Neural cell (in vitro differentiated cells): Measurements from ENCODE around the gene PLA2G6. TPM values are rescaled to one million over a fixed set of nuclear protein-coding genes. Genes with fewer than 3 reads are reported as not detected.

Experiments
- H2AFZ ChIP-seq: fragments of 200-600, 300-800 bp; sonication (generic), shearing (Covaris generic); 2 replicates; pipeline ENCODE4 v1.6.0; 2014; ENCODE audit warnings: low read depth, mild to moderate bottlenecking, antibody characterized with exemption, low read length, moderate library complexity
- H3F3A ChIP-seq: fragments of 200-600 bp; shearing (Covaris generic); 2 replicates; pipeline ENCODE4 v1.6.1; 2016; ENCODE audit warnings: mild to moderate bottlenecking, moderate library complexity, mixed read lengths, antibody characterized with exemption, low read length; ENCODE audit not compliant: insufficient read depth, poor library complexity, severe bottlenecking
- H3K27ac ChIP-seq: fragments of 200-600, 300-800 bp; sonication (generic), shearing (Covaris generic); 2 replicates; pipeline ENCODE4 v1.5.1; 2014; ENCODE audit warnings: mild to moderate bottlenecking, low read length, moderate library complexity
- H3K27me3 ChIP-seq: fragments of 300-800, 200-600 bp; sonication (generic), shearing (Covaris generic); 2 replicates; pipeline ENCODE4 v1.6.0; 2014; ENCODE audit warnings: mild to moderate bottlenecking, low read depth, low read length, moderate library complexity; ENCODE audit not compliant: insufficient read depth
- H3K36me3 ChIP-seq: fragments of 300-800, 200-600 bp; sonication (generic), shearing (Covaris generic); 2 replicates; pipeline ENCODE4 v1.5.1; 2014; ENCODE audit warnings: mild to moderate bottlenecking, antibody characterized with exemption, low read length, moderate library complexity; ENCODE audit not compliant: insufficient read depth
- H3K4me2 ChIP-seq: fragments of 300-800, 200-600 bp; sonication (generic), shearing (Covaris generic); 2 replicates; pipeline ENCODE4 v1.6.0; 2014; ENCODE audit warnings: mild to moderate bottlenecking, low read length
- H3K4me3 ChIP-seq: fragments of 300-800, 200-600 bp; sonication (generic), shearing (Covaris generic); 2 replicates; pipeline ENCODE4 v1.5.1; 2014; ENCODE audit warnings: mild to moderate bottlenecking, low read length, moderate library complexity
- H3K79me2 ChIP-seq: fragments of 200-600 bp; shearing (Covaris generic); replicated peaks from 2 replicates; pipeline ENCODE4 v1.6.0; 2014; ENCODE audit warnings: mild to moderate bottlenecking, low read length, moderate library complexity; ENCODE audit not compliant: insufficient read depth
- H3K9ac ChIP-seq: fragments of 300-800, 200-600 bp; sonication (generic), shearing (Covaris generic); 2 replicates; pipeline ENCODE4 v1.6.1; 2016; ENCODE audit warnings: mild to moderate bottlenecking, low read length, mixed read lengths
- H3K9me2 ChIP-seq: fragments of 200-600 bp; shearing (Covaris generic); 2 replicates; pipeline ENCODE4 v1.6.1; 2016; ENCODE audit warnings: mild to moderate bottlenecking, low read length, mixed read lengths; ENCODE audit not compliant: insufficient read depth
- H3K9me3 ChIP-seq: fragments of 200-600, 300-800 bp; sonication (generic), shearing (Covaris generic); 2 replicates; pipeline ENCODE4 v1.6.1; 2016; ENCODE audit warnings: mild to moderate bottlenecking, mixed run types, low read length, moderate library complexity, mixed read lengths
- H4K20me1 ChIP-seq: fragments of 200-600 bp; shearing (Covaris generic); 2 replicates; pipeline ENCODE4 v1.6.1; 2016; ENCODE audit warnings: mild to moderate bottlenecking, mixed run types; ENCODE audit not compliant: insufficient read depth
- CTCF ChIP-seq: fragments of 450-650 bp; IDR thresholded peaks from 2 replicates; pipeline ENCODE4 v1.5.1; 2014; ENCODE audit warnings: antibody characterized with exemption, mild to moderate bottlenecking, moderate library complexity; ENCODE audit not compliant: poor library complexity, severe bottlenecking
- EP300 ChIP-seq: fragments of 450-650 bp; conservative IDR thresholded peaks from 2 replicates; pipeline ENCODE4 v1.6.1; 2014; ENCODE audit warnings: antibody characterized with exemption, mild to moderate bottlenecking, moderate library complexity; ENCODE audit not compliant: poor library complexity, severe bottlenecking
- EZH2 ChIP-seq: fragments of 200-600, 300-800 bp; shearing (Covaris generic), sonication (generic); IDR thresholded peaks from 2 replicates; pipeline ENCODE4 v1.6.1; 2014; ENCODE audit warnings: antibody characterized with exemption, low read length, borderline replicate concordance, mild to moderate bottlenecking; ENCODE audit not compliant: insufficient read depth, poor library complexity, severe bottlenecking
- MXI1 ChIP-seq: fragments of 450-650 bp; conservative IDR thresholded peaks from 2 replicates; pipeline ENCODE4 v1.6.1; 2014; ENCODE audit warnings: antibody characterized with exemption, mild to moderate bottlenecking; ENCODE audit not compliant: poor library complexity, severe bottlenecking
- POLR2AphosphoS5 ChIP-seq: IDR thresholded peaks from 2 replicates; pipeline ENCODE4 v1.6.1; 2012
- RAD21 ChIP-seq: fragments of 450-650 bp; conservative IDR thresholded peaks from 2 replicates; pipeline ENCODE4 v1.6.1; 2014; ENCODE audit warnings: antibody characterized with exemption, mild to moderate bottlenecking, moderate library complexity
- SMC3 ChIP-seq: fragments of 450-650 bp; conservative IDR thresholded peaks from 2 replicates; pipeline ENCODE4 v1.6.1; 2014; ENCODE audit warnings: antibody characterized with exemption, mild to moderate bottlenecking, moderate library complexity; ENCODE audit not compliant: poor library complexity
- TAF1 ChIP-seq: IDR thresholded peaks from 2 replicates; pipeline ENCODE4 v1.6.1; 2012; ENCODE audit warnings: low read depth
- polyA plus RNA-seq: library from polyadenylated mRNA; depleted of rRNA; stranded (reverse); fragments of >200 nt; gene quantifications from 2 replicates; pipeline ENCODE4 v1.2.3, GENCODE V29; 2014
- TF ChIP-seq, protein P1 (sequence below): IDR thresholded peaks from 2 replicates; pipeline ENCODE4 v1.6.1; 2012; ENCODE audit warnings: borderline replicate concordance

Gene PLA2G6
- polyA plus RNA-seq, 1 donor from 2014 or later: 18.5 TPM

DNA sequence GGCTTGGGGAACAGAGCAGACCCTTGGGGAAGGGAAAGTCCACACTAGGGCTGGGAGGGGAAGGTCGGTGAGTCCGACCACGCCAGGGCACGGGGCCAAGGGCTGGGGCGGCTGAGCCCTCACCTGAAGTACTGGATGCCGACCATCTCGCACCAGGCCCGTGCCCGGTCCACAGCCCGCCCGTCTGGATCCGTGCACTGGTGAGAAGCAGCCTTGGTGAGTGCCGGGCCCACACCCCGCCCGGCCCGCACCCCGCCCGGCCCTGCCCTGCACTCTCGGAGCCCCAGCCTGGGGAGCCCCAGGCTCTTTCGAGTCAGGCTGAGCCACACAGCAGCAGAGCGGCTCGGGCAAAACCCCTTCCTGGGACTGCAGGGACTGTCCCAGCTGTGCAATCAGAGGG is 69.2 kb downstream of the PLA2G6 start:
- H3K4me2 ChIP-seq: no peak overlapping the region
- H3K27me3 ChIP-seq: no peaks in the 10 kb centered on the region
- H3K36me3 ChIP-seq: no peaks in the 10 kb centered on the region
- no peak overlapping the region for H3K9ac ChIP-seq
- TF ChIP-seq RAD21 (no peak), SMC3 (no peak), MXI1 (no peak), TAF1 (no peak), EZH2 (no peak), CTCF (no peak), POLR2AphosphoS5 (no peak), EP300 (no peak)
- TF ChIP-seq, protein P1, sequence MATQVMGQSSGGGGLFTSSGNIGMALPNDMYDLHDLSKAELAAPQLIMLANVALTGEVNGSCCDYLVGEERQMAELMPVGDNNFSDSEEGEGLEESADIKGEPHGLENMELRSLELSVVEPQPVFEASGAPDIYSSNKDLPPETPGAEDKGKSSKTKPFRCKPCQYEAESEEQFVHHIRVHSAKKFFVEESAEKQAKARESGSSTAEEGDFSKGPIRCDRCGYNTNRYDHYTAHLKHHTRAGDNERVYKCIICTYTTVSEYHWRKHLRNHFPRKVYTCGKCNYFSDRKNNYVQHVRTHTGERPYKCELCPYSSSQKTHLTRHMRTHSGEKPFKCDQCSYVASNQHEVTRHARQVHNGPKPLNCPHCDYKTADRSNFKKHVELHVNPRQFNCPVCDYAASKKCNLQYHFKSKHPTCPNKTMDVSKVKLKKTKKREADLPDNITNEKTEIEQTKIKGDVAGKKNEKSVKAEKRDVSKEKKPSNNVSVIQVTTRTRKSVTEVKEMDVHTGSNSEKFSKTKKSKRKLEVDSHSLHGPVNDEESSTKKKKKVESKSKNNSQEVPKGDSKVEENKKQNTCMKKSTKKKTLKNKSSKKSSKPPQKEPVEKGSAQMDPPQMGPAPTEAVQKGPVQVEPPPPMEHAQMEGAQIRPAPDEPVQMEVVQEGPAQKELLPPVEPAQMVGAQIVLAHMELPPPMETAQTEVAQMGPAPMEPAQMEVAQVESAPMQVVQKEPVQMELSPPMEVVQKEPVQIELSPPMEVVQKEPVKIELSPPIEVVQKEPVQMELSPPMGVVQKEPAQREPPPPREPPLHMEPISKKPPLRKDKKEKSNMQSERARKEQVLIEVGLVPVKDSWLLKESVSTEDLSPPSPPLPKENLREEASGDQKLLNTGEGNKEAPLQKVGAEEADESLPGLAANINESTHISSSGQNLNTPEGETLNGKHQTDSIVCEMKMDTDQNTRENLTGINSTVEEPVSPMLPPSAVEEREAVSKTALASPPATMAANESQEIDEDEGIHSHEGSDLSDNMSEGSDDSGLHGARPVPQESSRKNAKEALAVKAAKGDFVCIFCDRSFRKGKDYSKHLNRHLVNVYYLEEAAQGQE: no peak
- H3K4me3 ChIP-seq: no peak overlapping the region
- no peaks in the 10 kb centered on the region for H3K9me3 ChIP-seq
- H4K20me1 ChIP-seq: no peaks in the 10 kb centered on the region
- H2AFZ ChIP-seq: no peak overlapping the region
- no peaks in the 10 kb centered on the region for H3K9me2 ChIP-seq
- no peaks in the 10 kb centered on the region for H3K79me2 ChIP-seq
- H3K27ac ChIP-seq: no peak overlapping the region
- no peaks in the 10 kb centered on the region for H3F3A ChIP-seq

DNA sequence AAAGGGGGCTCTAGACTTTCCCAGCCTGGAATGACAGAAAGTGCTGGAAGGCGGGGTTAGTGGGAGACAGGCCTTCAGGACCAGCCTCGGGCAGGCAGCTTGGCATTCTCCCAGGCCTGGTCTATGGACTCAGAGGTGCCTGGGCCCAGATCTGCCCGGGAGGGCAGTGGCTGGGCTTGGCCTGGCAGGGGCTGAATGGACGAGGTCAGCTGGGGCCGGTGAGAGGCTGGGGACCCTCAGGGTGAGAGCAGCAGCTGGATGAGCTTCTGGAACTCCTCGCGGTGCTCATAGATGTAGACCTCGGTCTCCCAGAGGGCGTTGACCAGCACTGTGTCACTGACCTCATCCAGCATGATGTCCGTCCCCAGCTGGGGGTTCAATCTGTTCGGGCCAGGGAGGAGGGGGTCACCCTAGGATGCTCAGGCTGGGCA is 69.7 kb downstream of the PLA2G6 start:
- Histone ChIP-seq H3K9me3 (no peaks in the 10 kb centered on the region), H3K36me3 (no peaks in the 10 kb centered on the region), H3K79me2 (no peaks in the 10 kb centered on the region), H3K4me2 (no peak overlapping the region), H3F3A (no peaks in the 10 kb centered on the region), H3K27me3 (no peaks in the 10 kb centered on the region), H3K27ac (no peak overlapping the region), H2AFZ (no peak overlapping the region), H4K20me1 (no peaks in the 10 kb centered on the region), H3K9ac (no peak overlapping the region), H3K9me2 (no peaks in the 10 kb centered on the region), H3K4me3 (no peak overlapping the region)
- TF ChIP-seq EZH2 (no peak), MXI1 (no peak), SMC3 (no peak), CTCF (no peak), TAF1 (no peak), RAD21 (no peak), POLR2AphosphoS5 (no peak), EP300 (no peak)
- TF ChIP-seq, protein P1: no peak
